HEK293T (cell line): Measurements from ENCODE around the gene CREB3L1.

Experiments used
- CTCF ChIA-PET: fragments of 350-600 bp; formaldehyde crosslinking; extraction: SDS; loops from one replicate; lab custom pipeline; 2021; ENCODE audit warnings: antibody characterized with exemption, inconsistent platforms; lab: Yijun Ruan, JAX
- POLR2A ChIA-PET: fragments of 350-600 bp; formaldehyde crosslinking; extraction: SDS; loops from one replicate; lab custom pipeline; 2020; ENCODE audit warnings: antibody characterized with exemption, inconsistent platforms; lab: Yijun Ruan, JAX
- DNase-seq: peaks from one replicate; pipeline ENCODE4 v3.0.0; 2012; ENCODE audit warnings: mixed read lengths; ENCODE audit errors: extremely low spot score
- ARNT ChIP-seq: fragments of 450-650 bp; IDR thresholded peaks from 2 replicates; pipeline ENCODE4 v1.6.1; 2017; ENCODE audit warnings: mild to moderate bottlenecking
- BHLHE40 ChIP-seq: fragments of 450-650 bp; IDR thresholded peaks from 2 replicates; pipeline ENCODE4 v1.6.1; 2016; ENCODE audit warnings: mild to moderate bottlenecking, moderate library complexity, borderline replicate concordance
- CTBP1 ChIP-seq: fragments of 450-650 bp; IDR thresholded peaks from 2 replicates; pipeline ENCODE4 v1.6.1; 2016; ENCODE audit warnings: borderline replicate concordance
- ELF4 ChIP-seq: fragments of 450-650 bp; IDR thresholded peaks from 2 replicates; pipeline ENCODE4 v1.6.1; 2017; ENCODE audit warnings: antibody characterized with exemption
- FOXA1 ChIP-seq: fragments of 450-650 bp; IDR thresholded peaks from 2 replicates; pipeline ENCODE4 v1.6.1; 2016; ENCODE audit warnings: mild to moderate bottlenecking
- FOXK2 ChIP-seq: fragments of 450-650 bp; IDR thresholded peaks from 2 replicates; pipeline ENCODE4 v1.6.1; 2016; ENCODE audit warnings: mild to moderate bottlenecking
- FOXM1 ChIP-seq: fragments of 450-650 bp; IDR thresholded peaks from 2 replicates; pipeline ENCODE4 v1.6.1; 2017; ENCODE audit warnings: mild to moderate bottlenecking, borderline replicate concordance
- HDGF ChIP-seq: fragments of 450-650 bp; IDR thresholded peaks from 2 replicates; pipeline ENCODE4 v1.6.1; 2017; ENCODE audit warnings: antibody characterized with exemption, borderline replicate concordance
- L3MBTL2 ChIP-seq: fragments of 450-650 bp; conservative IDR thresholded peaks from 2 replicates; pipeline ENCODE4 v1.6.1; 2016; ENCODE audit warnings: mild to moderate bottlenecking
- LEF1 ChIP-seq: fragments of 450-650 bp; IDR thresholded peaks from 2 replicates; pipeline ENCODE4 v1.6.1; 2017; ENCODE audit warnings: mild to moderate bottlenecking, borderline replicate concordance
- NFRKB ChIP-seq: fragments of 450-650 bp; IDR thresholded peaks from 2 replicates; pipeline ENCODE4 v1.6.1; 2016; ENCODE audit warnings: mild to moderate bottlenecking, moderate library complexity
- SP1 ChIP-seq: fragments of 450-650 bp; IDR thresholded peaks from 2 replicates; pipeline ENCODE4 v1.6.1; 2017
- SUZ12 ChIP-seq: fragments of 450-650 bp; IDR thresholded peaks from 2 replicates; pipeline ENCODE4 v1.6.1; 2016; ENCODE audit warnings: mild to moderate bottlenecking
- TARDBP ChIP-seq: fragments of 450-650 bp; IDR thresholded peaks from 2 replicates; pipeline ENCODE4 v1.6.1; 2016
- ZNF384 ChIP-seq: fragments of 450-650 bp; IDR thresholded peaks from 2 replicates; pipeline ENCODE4 v1.6.1; 2016
- TF ChIP-seq, protein P1 (sequence below): fragments of 450-650 bp; IDR thresholded peaks from 2 replicates; pipeline ENCODE4 v1.6.1; 2016

The CREB3L1 gene

DNA sequence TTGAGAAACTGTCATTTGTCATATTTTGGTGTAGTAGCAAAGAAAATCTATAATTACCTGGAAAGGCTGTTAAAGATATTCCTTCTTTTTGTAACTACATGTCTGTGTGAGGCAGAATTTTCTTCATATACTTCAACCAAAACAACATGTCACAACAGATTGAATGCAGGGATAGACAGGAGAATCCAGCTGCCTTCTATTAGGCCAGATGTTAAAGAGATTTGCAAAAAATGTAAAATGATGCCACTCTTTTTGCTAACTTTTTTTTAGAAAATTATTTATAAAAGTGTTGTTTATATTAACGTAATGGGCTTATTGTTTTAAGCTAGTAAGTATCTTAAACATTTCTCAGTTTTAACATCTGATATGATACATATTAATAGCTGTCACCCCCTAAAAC is 82.5 kb downstream of the CREB3L1 start:
- ChIA-PET POLR2A (interaction anchor here (0.7 to 1.0 kb wide), 2 partner anchors 10 to 117 kb away, joined by 3 read pairs; no protein-coding TSS in a partner anchor), CTCF (interaction anchor here (1.2 to 3.9 kb wide), 4 partner anchors 8 to 29 kb away, joined by 3 to 30 read pairs (median 12); partner anchors contain the start of gene DGKZ)
- DNase-seq: no peak
- TF ChIP-seq, protein P1, sequence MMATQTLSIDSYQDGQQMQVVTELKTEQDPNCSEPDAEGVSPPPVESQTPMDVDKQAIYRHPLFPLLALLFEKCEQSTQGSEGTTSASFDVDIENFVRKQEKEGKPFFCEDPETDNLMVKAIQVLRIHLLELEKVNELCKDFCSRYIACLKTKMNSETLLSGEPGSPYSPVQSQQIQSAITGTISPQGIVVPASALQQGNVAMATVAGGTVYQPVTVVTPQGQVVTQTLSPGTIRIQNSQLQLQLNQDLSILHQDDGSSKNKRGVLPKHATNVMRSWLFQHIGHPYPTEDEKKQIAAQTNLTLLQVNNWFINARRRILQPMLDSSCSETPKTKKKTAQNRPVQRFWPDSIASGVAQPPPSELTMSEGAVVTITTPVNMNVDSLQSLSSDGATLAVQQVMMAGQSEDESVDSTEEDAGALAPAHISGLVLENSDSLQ: no peak
- TF ChIP-seq FOXA1 (no peak), FOXM1 (no peak), FOXK2 (no peak), ELF4 (no peak), CTBP1 (no peak), L3MBTL2 (no peak), ARNT (no peak), LEF1 (no peak), NFRKB (no peak), TARDBP (no peak)

GRCh38 chr11:46360878-46361277 is 83.4 kb downstream of the CREB3L1 start:
- TF ChIP-seq ELF4: no peak
- no peak for TF ChIP-seq SUZ12
- no peak for TF ChIP-seq SP1
- TF ChIP-seq LEF1: no peak
- TF ChIP-seq FOXM1: no peak
- no peak for TF ChIP-seq L3MBTL2
- TF ChIP-seq CTBP1: no peak
- ChIA-PET POLR2A (interaction anchor here (1.0 to 2.3 kb wide), 2 partner anchors 8 to 117 kb away, joined by 3 to 7 read pairs; no protein-coding TSS in a partner anchor), CTCF (interaction anchor here (1.2 to 3.9 kb wide), 5 partner anchors 9 to 31 kb away, joined by 3 to 30 read pairs (median 10); partner anchors contain the start of gene DGKZ)
- DNase-seq: no peak

DNA sequence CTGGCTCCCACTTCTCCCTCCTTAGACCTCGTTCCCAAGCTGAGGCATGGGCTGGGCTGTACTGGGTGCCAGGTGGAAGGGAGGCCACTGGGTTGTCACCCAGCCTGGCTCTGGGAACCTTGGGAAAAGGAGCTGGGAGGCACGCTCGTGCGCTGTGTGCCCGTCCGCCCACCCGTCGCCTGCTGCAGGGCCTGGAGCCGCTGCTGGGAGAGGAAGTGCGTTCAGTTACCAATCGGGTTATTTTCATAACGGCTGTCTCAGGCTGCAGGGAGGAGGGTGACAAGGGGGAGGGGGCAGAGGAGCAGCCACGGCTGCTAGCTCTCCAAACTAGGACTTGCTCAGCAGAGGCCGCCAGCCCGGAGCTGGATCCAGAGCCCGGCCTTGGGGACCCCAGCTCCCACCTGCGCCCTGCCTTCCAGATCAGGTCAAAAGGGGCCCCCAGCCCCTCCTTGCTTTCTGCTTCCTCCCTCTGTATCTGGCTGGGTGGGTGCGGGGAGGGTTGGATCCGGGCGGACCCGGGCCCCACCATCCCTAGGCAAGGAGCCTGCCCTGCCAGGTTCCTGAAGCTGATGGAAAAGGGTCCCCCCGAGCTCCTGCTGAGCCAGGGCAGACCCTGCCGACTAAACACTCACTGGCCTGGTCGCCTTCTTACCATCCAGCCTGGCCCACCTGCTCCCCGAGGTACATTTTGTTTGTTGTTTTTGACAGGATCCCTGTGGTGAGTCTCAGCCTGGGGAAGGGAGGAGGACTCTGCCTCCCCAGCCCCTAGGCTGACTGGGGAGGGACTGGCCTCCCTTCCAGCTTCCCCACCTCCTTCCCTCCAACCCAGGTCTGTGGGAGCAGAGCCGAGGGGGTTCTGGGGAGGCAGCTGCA is 84.1 kb downstream of the CREB3L1 start:
- peak; percentile 58 for DNase-seq
- POLR2A ChIA-PET: interaction anchor here (0.8 to 2.3 kb wide), 3 partner anchors 9 to 123 kb away, joined by 3 to 7 read pairs (median 3); no protein-coding TSS in a partner anchor
- TF ChIP-seq LEF1 (no peak), NFRKB (no peak), SP1 (no peak), BHLHE40 (no peak), SUZ12 (no peak), FOXK2 (no peak), L3MBTL2 (no peak), FOXM1 (no peak), CTBP1 (no peak), FOXA1 (no peak)
- CTCF ChIA-PET: interaction anchor here (1.5 to 3.9 kb wide), 4 partner anchors 9 to 30 kb away, joined by 4 to 30 read pairs (median 12); partner anchors contain the start of gene DGKZ

GRCh38 chr11:46362156-46363030 is 84.9 kb downstream of the CREB3L1 start:
- POLR2A ChIA-PET: interaction anchor here (2.3 kb wide), 1 partner anchor 10 kb away, joined by 7 read pairs; no protein-coding TSS in a partner anchor
- CTCF ChIA-PET: interaction anchor here (3.9 kb wide), 1 partner anchor 10 kb away, joined by 30 read pairs; no protein-coding TSS in a partner anchor
- no peak for DNase-seq
- TF ChIP-seq BHLHE40: no peak

DNA sequence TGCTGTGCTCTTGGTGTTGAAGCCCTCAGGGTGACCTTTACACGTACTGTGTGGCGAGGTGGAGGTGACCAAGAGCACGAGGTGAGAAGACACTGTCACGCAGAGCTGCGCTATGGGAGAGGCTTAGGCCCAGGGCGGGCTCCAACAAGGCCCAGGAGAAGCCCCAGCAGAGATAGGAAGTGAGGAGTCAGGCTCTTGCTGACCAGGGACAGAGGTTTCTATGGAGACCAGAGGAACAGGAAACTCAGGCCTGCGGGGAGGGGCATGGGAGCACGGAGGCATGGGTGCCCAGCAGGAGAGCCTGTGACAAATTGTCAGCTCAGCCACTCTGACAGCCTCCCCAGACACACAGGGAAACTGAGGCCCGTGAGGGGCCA is 85.6 kb downstream of the CREB3L1 start:
- POLR2A ChIA-PET: interaction anchor here (2.3 kb wide), 1 partner anchor 11 kb away, joined by 7 read pairs; no protein-coding TSS in a partner anchor
- no peak for TF ChIP-seq ARNT
- TF ChIP-seq SUZ12: no peak
- no peak for TF ChIP-seq CTBP1
- TF ChIP-seq BHLHE40: no peak
- no peak for TF ChIP-seq L3MBTL2
- no peak for TF ChIP-seq FOXA1
- TF ChIP-seq LEF1: no peak
- no peak for TF ChIP-seq TARDBP
- TF ChIP-seq ELF4: no peak
- no peak for TF ChIP-seq NFRKB
- no peak for TF ChIP-seq SP1
- CTCF ChIA-PET: interaction anchor here (3.9 kb wide), 1 partner anchor 11 kb away, joined by 30 read pairs; no protein-coding TSS in a partner anchor
- no peak for DNase-seq

- no peak for DNase-seq
- ChIA-PET POLR2A (interaction anchor here (1.1 kb wide), 1 partner anchor 16 kb away, joined by 3 read pairs; the partner anchor contains the start of gene DGKZ), CTCF (interaction anchor here (0.8 to 3.9 kb wide), 2 partner anchors 11 kb away, joined by 5 to 30 read pairs; no protein-coding TSS in a partner anchor)
- no peak for TF ChIP-seq HDGF
- TF ChIP-seq FOXM1: no peak
- TF ChIP-seq, protein P1: no peak
- no peak for TF ChIP-seq ELF4
- TF ChIP-seq L3MBTL2: no peak
- TF ChIP-seq CTBP1: no peak
- TF ChIP-seq FOXK2: no peak
- TF ChIP-seq NFRKB: no peak
- TF ChIP-seq SP1: no peak
- no peak for TF ChIP-seq ZNF384
- no peak for TF ChIP-seq BHLHE40
- TF ChIP-seq TARDBP: no peak
- no peak for TF ChIP-seq SUZ12
- TF ChIP-seq ARNT: no peak
- no peak for TF ChIP-seq FOXA1
- TF ChIP-seq LEF1: no peak
Observed at GRCh38 chr11:46363455-46364005, 86.1 kb downstream of the CREB3L1 start.
